HEK293 (cell line): ENCODE data around the gene SPON2.

Experiments
- CTCF ChIA-PET: fragments of 350-600 bp; formaldehyde crosslinking; extraction: SDS; loops from one replicate; lab custom pipeline; 2021; ENCODE audit warnings: antibody characterized with exemption; lab: Yijun Ruan, JAX
- POLR2A ChIA-PET: fragments of 300-600 bp; formaldehyde crosslinking; extraction: SDS; loops from one replicate; lab custom pipeline; 2020; ENCODE audit warnings: antibody characterized with exemption, inconsistent platforms; lab: Yijun Ruan, JAX
- H3K27ac ChIP-seq: fragments of 200-500 bp; sonication (Bioruptor generic); 2 replicates; pipeline ENCODE4 v1.5.1; 2014; ENCODE audit warnings: low read depth, low read length, control low read depth, inconsistent platforms; ENCODE audit errors: extremely low read depth
- H3K36me3 ChIP-seq, 2 experiments: fragments of 200-500 bp in 1 of 2; sonication (Bioruptor generic) in 1 of 2; 1 replicate in 1 of 2; 2 replicates in 1 of 2; pipeline ENCODE4 v1.5.1; 2014 to 2017; ENCODE audit warnings: inconsistent platforms in 2 of 2, low read length in 2 of 2; ENCODE audit not compliant: control insufficient read depth in 2 of 2, insufficient read depth in 1 of 2
- H3K4me1 ChIP-seq: fragments of 200-500 bp; sonication (Bioruptor generic); 2 replicates; pipeline ENCODE4 v1.5.1; 2014; ENCODE audit warnings: mild to moderate bottlenecking, low read length, inconsistent platforms; ENCODE audit not compliant: control insufficient read depth, insufficient read depth
- H3K4me3 ChIP-seq: 2 replicates; pipeline ENCODE4 v1.5.1; 2011; ENCODE audit warnings: low read depth, mild to moderate bottlenecking, control low read depth, low read length, moderate library complexity
- H3K9me3 ChIP-seq: fragments of 200-500 bp; sonication (Bioruptor generic); 2 replicates; pipeline ENCODE4 v1.5.1; 2014; ENCODE audit warnings: low read depth, low read length, inconsistent platforms; ENCODE audit not compliant: control insufficient read depth, insufficient read depth
- BCL11A ChIP-seq: fragments of 450-650 bp; formaldehyde crosslinking; IDR thresholded peaks from 2 replicates; pipeline ENCODE4 v1.5.1; 2016; ENCODE audit warnings: low read depth, missing biosample characterization, missing genetic modification characterization
- EGR2 ChIP-seq: fragments of 450-650 bp; formaldehyde crosslinking; IDR thresholded peaks from 2 replicates; pipeline ENCODE4 v1.5.1; 2016; ENCODE audit warnings: low read depth, missing biosample characterization, missing genetic modification characterization
- MYNN ChIP-seq: fragments of 450-650 bp; formaldehyde crosslinking; IDR thresholded peaks from 2 replicates; pipeline ENCODE4 v1.5.1; 2016; ENCODE audit warnings: missing biosample characterization, missing genetic modification characterization, borderline replicate concordance
- SALL2 ChIP-seq: fragments of 450-650 bp; formaldehyde crosslinking; IDR thresholded peaks from 2 replicates; pipeline ENCODE4 v1.5.0; 2017; ENCODE audit warnings: missing biosample characterization, mild to moderate bottlenecking, missing genetic modification characterization, borderline replicate concordance
- SP7 ChIP-seq: fragments of 450-650 bp; formaldehyde crosslinking; IDR thresholded peaks from 2 replicates; pipeline ENCODE4 v1.5.1; 2016; ENCODE audit warnings: missing biosample characterization, missing genetic modification characterization
- ZBTB17 ChIP-seq: fragments of 450-650 bp; formaldehyde crosslinking; IDR thresholded peaks from 2 replicates; pipeline ENCODE4 v1.5.1; 2016; ENCODE audit warnings: missing biosample characterization, missing genetic modification characterization
- ZFP3 ChIP-seq: fragments of 450-650 bp; formaldehyde crosslinking; IDR thresholded peaks from 2 replicates; pipeline ENCODE4 v1.5.1; 2016; ENCODE audit warnings: low read depth, missing biosample characterization, missing genetic modification characterization
- ZIC2 ChIP-seq: fragments of 450-650 bp; formaldehyde crosslinking; IDR thresholded peaks from 2 replicates; pipeline ENCODE4 v1.5.1; 2016; ENCODE audit warnings: missing biosample characterization, missing genetic modification characterization
- ZNF155 ChIP-seq: fragments of 450-650 bp; formaldehyde crosslinking; IDR thresholded peaks from 2 replicates; pipeline ENCODE4 v1.5.1; 2016; ENCODE audit warnings: missing biosample characterization, missing genetic modification characterization
- ZNF157 ChIP-seq: fragments of 450-650 bp; formaldehyde crosslinking; IDR thresholded peaks from 2 replicates; pipeline ENCODE4 v1.5.1; 2016; ENCODE audit warnings: missing biosample characterization, missing genetic modification characterization
- ZNF23 ChIP-seq: fragments of 450-650 bp; formaldehyde crosslinking; IDR thresholded peaks from 2 replicates; pipeline ENCODE4 v1.5.1; 2016; ENCODE audit warnings: missing biosample characterization, missing genetic modification characterization, borderline replicate concordance
- ZNF239 ChIP-seq: fragments of 450-650 bp; formaldehyde crosslinking; IDR thresholded peaks from 2 replicates; pipeline ENCODE4 v1.5.1; 2016; ENCODE audit warnings: missing biosample characterization, missing genetic modification characterization
- ZNF335 ChIP-seq: fragments of 450-650 bp; formaldehyde crosslinking; conservative IDR thresholded peaks from 2 replicates; pipeline ENCODE4 v1.5.1; 2016; ENCODE audit warnings: missing biosample characterization, missing genetic modification characterization
- ZNF391 ChIP-seq: fragments of 450-650 bp; formaldehyde crosslinking; IDR thresholded peaks from 2 replicates; pipeline ENCODE4 v1.5.1; 2016; ENCODE audit warnings: low read depth, missing biosample characterization, missing genetic modification characterization, borderline replicate concordance
- ZNF449 ChIP-seq: fragments of 450-650 bp; formaldehyde crosslinking; IDR thresholded peaks from 2 replicates; pipeline ENCODE4 v1.5.1; 2017; ENCODE audit warnings: missing biosample characterization, mild to moderate bottlenecking, missing genetic modification characterization, moderate library complexity
- ZNF510 ChIP-seq: fragments of 450-650 bp; formaldehyde crosslinking; IDR thresholded peaks from 2 replicates; pipeline ENCODE4 v1.5.1; 2018; ENCODE audit warnings: mild to moderate bottlenecking, missing genetic modification characterization, missing biosample characterization; ENCODE audit not compliant: insufficient replicate concordance
- ZNF580 ChIP-seq: fragments of 450-650 bp; formaldehyde crosslinking; IDR thresholded peaks from 2 replicates; pipeline ENCODE4 v1.5.1; 2016; ENCODE audit warnings: missing biosample characterization, missing genetic modification characterization
- ZNF623 ChIP-seq: fragments of 450-650 bp; formaldehyde crosslinking; IDR thresholded peaks from 2 replicates; pipeline ENCODE4 v1.5.1; 2016; ENCODE audit warnings: missing biosample characterization, missing genetic modification characterization
- ZNF639 ChIP-seq: fragments of 450-650 bp; formaldehyde crosslinking; IDR thresholded peaks from 2 replicates; pipeline ENCODE4 v1.5.1; 2016; ENCODE audit warnings: missing biosample characterization, missing genetic modification characterization
- ZNF654 ChIP-seq: fragments of 450-650 bp; formaldehyde crosslinking; IDR thresholded peaks from 2 replicates; pipeline ENCODE4 v1.5.1; 2016; ENCODE audit warnings: low read depth, missing biosample characterization, missing genetic modification characterization
- TF ChIP-seq, protein P1 (sequence below): fragments of 450-650 bp; formaldehyde crosslinking; IDR thresholded peaks from 2 replicates; pipeline ENCODE4 v1.5.1; 2016; ENCODE audit warnings: missing biosample characterization, missing genetic modification characterization
- TF ChIP-seq, protein P2 (sequence below): fragments of 450-650 bp; formaldehyde crosslinking; conservative IDR thresholded peaks from 2 replicates; pipeline ENCODE4 v1.5.1; 2016; ENCODE audit warnings: low read depth, missing biosample characterization, missing genetic modification characterization

SPON2 gene

DNA sequence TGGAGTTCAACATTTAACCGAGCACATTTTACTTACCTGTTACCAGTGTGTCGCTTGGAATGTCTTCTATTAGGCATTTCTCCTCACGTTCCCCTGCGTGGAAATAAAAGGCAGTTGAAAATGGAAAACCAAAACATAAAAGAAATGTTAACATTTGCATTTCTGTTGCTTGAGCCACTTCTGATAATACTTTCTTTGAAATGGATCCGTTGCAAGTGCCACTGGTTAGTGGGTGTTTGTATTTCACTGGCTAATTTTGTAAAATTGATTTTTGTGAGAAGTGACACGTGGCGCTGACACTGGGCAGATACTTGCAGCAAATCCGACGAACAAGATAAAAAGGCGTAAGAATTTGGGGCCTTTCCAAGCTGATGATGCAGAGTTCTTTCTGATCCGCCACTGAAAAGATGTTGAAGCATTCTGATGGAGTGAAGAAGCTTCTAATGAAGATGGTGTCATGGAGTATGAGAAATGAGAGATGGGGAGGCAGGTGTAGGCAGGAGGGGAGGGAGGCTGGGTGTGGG, 18.8 kb downstream of the SPON2 start (continued):
- TF ChIP-seq ZNF639 (tag by site-specific recombination) (no peak), ZIC2 (no peak), ZFP3 (tag by site-specific recombination) (no peak)

- Histone ChIP-seq H3K4me3 (no peak overlapping the region), H3K9me3 (no peaks in the 10 kb centered on the region), H3K27ac (no peak overlapping the region), H3K4me1 (no peaks in the 10 kb centered on the region), H3K36me3 (no peaks in the 10 kb centered on the region)
- TF ChIP-seq ZNF623 (tag by site-specific recombination) (no peak), ZBTB17 (tag by site-specific recombination) (no peak), SP7 (tag by site-specific recombination) (no peak), ZNF391 (tag by site-specific recombination) (no peak), ZNF580 (tag by site-specific recombination) (no peak), SALL2 (tag by site-specific recombination) (no peak), ZNF654 (tag by site-specific recombination) (no peak)
- ChIA-PET CTCF (interaction anchor here (0.7 kb wide), 1 partner anchor 1243 kb away, joined by 4 read pairs; no protein-coding TSS in a partner anchor), POLR2A (no interaction called here)
Observed at GRCh38 chr4:1152290-1152689, 20.1 kb downstream of the SPON2 start.

- TF ChIP-seq ZNF510 (tag by site-specific recombination) (no peak), ZNF623 (tag by site-specific recombination) (no peak), ZNF239 (tag by site-specific recombination) (no peak), ZNF23 (no peak)
- TF ChIP-seq, protein P1, sequence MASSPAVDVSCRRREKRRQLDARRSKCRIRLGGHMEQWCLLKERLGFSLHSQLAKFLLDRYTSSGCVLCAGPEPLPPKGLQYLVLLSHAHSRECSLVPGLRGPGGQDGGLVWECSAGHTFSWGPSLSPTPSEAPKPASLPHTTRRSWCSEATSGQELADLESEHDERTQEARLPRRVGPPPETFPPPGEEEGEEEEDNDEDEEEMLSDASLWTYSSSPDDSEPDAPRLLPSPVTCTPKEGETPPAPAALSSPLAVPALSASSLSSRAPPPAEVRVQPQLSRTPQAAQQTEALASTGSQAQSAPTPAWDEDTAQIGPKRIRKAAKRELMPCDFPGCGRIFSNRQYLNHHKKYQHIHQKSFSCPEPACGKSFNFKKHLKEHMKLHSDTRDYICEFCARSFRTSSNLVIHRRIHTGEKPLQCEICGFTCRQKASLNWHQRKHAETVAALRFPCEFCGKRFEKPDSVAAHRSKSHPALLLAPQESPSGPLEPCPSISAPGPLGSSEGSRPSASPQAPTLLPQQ, result no peak
- TF ChIP-seq, all 188 proteins: peak for 0
- Histone ChIP-seq H3K4me3 (no peak overlapping the region), H3K4me1 (no peaks in the 10 kb centered on the region), H3K27ac (no peak overlapping the region), H3K9me3 (no peaks in the 10 kb centered on the region), H3K36me3 (no peaks in the 10 kb centered on the region)
- CTCF ChIA-PET, result interaction anchor here (0.6 kb wide), 1 partner anchor 14 kb away, joined by 3 read pairs; no protein-coding TSS in a partner anchor
- POLR2A ChIA-PET, result no interaction called here
Observed at GRCh38 chr4:1151541-1151940, 20.8 kb downstream of the SPON2 start.

DNA sequence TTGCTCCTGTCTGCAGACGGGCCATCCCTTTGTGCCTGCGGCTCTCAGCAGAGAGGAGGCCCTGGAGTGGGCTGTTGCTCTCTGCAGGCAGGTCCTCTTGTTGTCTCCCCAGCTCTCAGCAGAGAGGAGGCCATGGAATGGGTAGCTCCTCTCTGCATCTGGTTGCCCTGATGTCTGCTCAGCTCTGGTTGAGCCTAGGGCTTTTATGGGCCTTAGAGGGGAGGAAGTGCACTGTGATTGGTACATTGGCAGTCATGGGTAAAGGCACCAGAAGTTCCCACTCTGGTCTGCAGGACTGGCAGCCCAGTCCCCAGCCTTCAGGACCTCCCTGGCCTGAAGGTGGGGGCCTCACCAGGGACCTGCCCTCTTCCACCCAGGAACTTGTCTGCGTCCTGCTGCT, 21.5 kb downstream of the SPON2 start:
- CTCF ChIA-PET, result interaction anchor here (0.6 to 0.9 kb wide), 2 partner anchors 14 to 205 kb away, joined by 3 read pairs; no protein-coding TSS in a partner anchor
- POLR2A ChIA-PET, result no interaction called here
- TF ChIP-seq BCL11A (tag by site-specific recombination) (no peak), ZNF449 (tag by site-specific recombination) (no peak), ZNF155 (tag by site-specific recombination) (no peak), ZNF157 (tag by site-specific recombination) (no peak), ZNF335 (tag by site-specific recombination) (no peak), EGR2 (tag by site-specific recombination) (no peak), MYNN (tag by site-specific recombination) (no peak)
- TF ChIP-seq, protein P2, sequence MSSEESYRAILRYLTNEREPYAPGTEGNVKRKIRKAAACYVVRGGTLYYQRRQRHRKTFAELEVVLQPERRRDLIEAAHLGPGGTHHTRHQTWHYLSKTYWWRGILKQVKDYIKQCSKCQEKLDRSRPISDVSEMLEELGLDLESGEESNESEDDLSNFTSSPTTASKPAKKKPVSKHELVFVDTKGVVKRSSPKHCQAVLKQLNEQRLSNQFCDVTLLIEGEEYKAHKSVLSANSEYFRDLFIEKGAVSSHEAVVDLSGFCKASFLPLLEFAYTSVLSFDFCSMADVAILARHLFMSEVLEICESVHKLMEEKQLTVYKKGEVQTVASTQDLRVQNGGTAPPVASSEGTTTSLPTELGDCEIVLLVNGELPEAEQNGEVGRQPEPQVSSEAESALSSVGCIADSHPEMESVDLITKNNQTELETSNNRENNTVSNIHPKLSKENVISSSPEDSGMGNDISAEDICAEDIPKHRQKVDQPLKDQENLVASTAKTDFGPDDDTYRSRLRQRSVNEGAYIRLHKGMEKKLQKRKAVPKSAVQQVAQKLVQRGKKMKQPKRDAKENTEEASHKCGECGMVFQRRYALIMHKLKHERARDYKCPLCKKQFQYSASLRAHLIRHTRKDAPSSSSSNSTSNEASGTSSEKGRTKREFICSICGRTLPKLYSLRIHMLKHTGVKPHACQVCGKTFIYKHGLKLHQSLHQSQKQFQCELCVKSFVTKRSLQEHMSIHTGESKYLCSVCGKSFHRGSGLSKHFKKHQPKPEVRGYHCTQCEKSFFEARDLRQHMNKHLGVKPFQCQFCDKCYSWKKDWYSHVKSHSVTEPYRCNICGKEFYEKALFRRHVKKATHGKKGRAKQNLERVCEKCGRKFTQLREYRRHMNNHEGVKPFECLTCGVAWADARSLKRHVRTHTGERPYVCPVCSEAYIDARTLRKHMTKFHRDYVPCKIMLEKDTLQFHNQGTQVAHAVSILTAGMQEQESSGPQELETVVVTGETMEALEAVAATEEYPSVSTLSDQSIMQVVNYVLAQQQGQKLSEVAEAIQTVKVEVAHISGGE (tag by site-specific recombination), result no peak

More for the DNA sequence above, 21.5 kb downstream of the SPON2 start:
- no peaks in the 10 kb centered on the region for H3K9me3 ChIP-seq
- no peak overlapping the region for H3K4me3 ChIP-seq
- H3K27ac ChIP-seq, result no peak overlapping the region
- H3K4me1 ChIP-seq, result no peaks in the 10 kb centered on the region
- no peaks in the 10 kb centered on the region for H3K36me3 ChIP-seq
